CD14-positive monocyte (primary cell): Measurements from ENCODE around the gene ADAMTSL1. TPM values are rescaled to one million over a fixed set of nuclear protein-coding genes. Genes with fewer than 3 reads are reported as not detected.

Experiments
- DNase-seq, 3 donors: peaks; one replicate each; pipeline ENCODE4 v3.0.0-alpha.2; 2011 to 2022
- H2AFZ ChIP-seq: 2 replicates; pipeline ENCODE4 v1.6.0; 2012; ENCODE audit warnings: mild to moderate bottlenecking, low read depth, low read length, inconsistent platforms; ENCODE audit not compliant: insufficient read depth, poor library complexity, severe bottlenecking
- H3K27ac ChIP-seq, 2 donors: 1 replicate in 1 of 2; 2 replicates in 1 of 2; pipeline ENCODE4 v1.5.1; 2012 to 2013; ENCODE audit warnings: low read length in 2 of 2, control low read depth in 1 of 2, inconsistent platforms in 1 of 2, low read depth in 1 of 2, mild to moderate bottlenecking in 1 of 2
- H3K27me3 ChIP-seq, 2 donors: one replicate each; pipeline versions ENCODE4 v1.6.0 to v1.6.1; 2011 to 2013; ENCODE audit warnings: low read length in 2 of 2; ENCODE audit not compliant: control insufficient read depth in 2 of 2, insufficient read depth in 2 of 2
- H3K36me3 ChIP-seq, 2 donors: replicated peaks in 1 of 2; 1 replicate in 1 of 2; 2 replicates in 1 of 2; pipeline versions ENCODE4 v1.5.1 to v1.6.1; 2012 to 2013; ENCODE audit warnings: low read length in 2 of 2, control low read depth in 1 of 2, inconsistent platforms in 1 of 2, mild to moderate bottlenecking in 1 of 2; ENCODE audit not compliant: insufficient read depth in 2 of 2, control insufficient read depth in 1 of 2
- H3K4me1 ChIP-seq, 2 donors: 1 replicate in 1 of 2; 2 replicates in 1 of 2; pipeline versions ENCODE4 v1.5.1 to v1.6.1; 2012 to 2013; ENCODE audit warnings: low read length in 2 of 2, control low read depth in 1 of 2, inconsistent platforms in 1 of 2, mild to moderate bottlenecking in 1 of 2, moderate library complexity in 1 of 2; ENCODE audit not compliant: insufficient read depth in 2 of 2, control insufficient read depth in 1 of 2
- H3K4me2 ChIP-seq: replicated peaks from 2 replicates; pipeline ENCODE3; 2012; ENCODE audit warnings: low read length, moderate library complexity, mild to moderate bottlenecking; ENCODE audit not compliant: poor library complexity, severe bottlenecking; ENCODE audit errors: extremely low read depth
- H3K4me3 ChIP-seq, 3 experiments: fragments of 200-600 bp in 1 of 3; sonication (generic) in 1 of 3; replicated peaks in 1 of 3; 1 replicate in 2 of 3; 2 replicates in 1 of 3; pipeline ENCODE4 v1.5.1; 2011 to 2013; ENCODE audit warnings: low read length in 3 of 3, mild to moderate bottlenecking in 3 of 3, control low read depth in 2 of 3, low read depth in 2 of 3, inconsistent platforms in 1 of 3, moderate library complexity in 1 of 3
- H3K79me2 ChIP-seq: 2 replicates; pipeline ENCODE4 v1.6.0; 2012; ENCODE audit warnings: mild to moderate bottlenecking, control low read depth, inconsistent platforms, low read length, moderate library complexity; ENCODE audit not compliant: insufficient read depth
- H3K9ac ChIP-seq: 2 replicates; pipeline ENCODE4 v1.6.0; 2017; ENCODE audit warnings: low read length, mild to moderate bottlenecking; ENCODE audit not compliant: insufficient read depth, poor library complexity, severe bottlenecking
- H3K9me3 ChIP-seq, 2 donors: replicated peaks in 1 of 2; 1 replicate in 1 of 2; 2 replicates in 1 of 2; pipeline versions ENCODE4 v1.5.1 to v1.6.1; 2012 to 2013; ENCODE audit warnings: low read length in 2 of 2, control low read depth in 1 of 2; ENCODE audit not compliant: control insufficient read depth in 1 of 2, insufficient read depth in 1 of 2
- H4K20me1 ChIP-seq: 2 replicates; pipeline ENCODE4 v1.6.0; 2012; ENCODE audit warnings: mild to moderate bottlenecking, low read length, control low read depth, moderate library complexity; ENCODE audit not compliant: insufficient read depth
- H3K27ac Mint-ChIP-seq, 7 donors: one replicate each; pipeline ENCODE4 v1.8.0; 2020; ENCODE audit warnings: mild to moderate bottlenecking in 7 of 7, mixed read lengths in 7 of 7, moderate library complexity in 6 of 7, inconsistent platforms in 2 of 7
- H3K27me3 Mint-ChIP-seq, 3 donors: one replicate each; pipeline ENCODE4 v1.8.0; 2021 to 2022; ENCODE audit warnings: low read depth in 3 of 3, mild to moderate bottlenecking in 3 of 3, mixed read lengths in 3 of 3, moderate library complexity in 3 of 3, inconsistent platforms in 1 of 3
- H3K36me3 Mint-ChIP-seq, 2 donors: one replicate each; pipeline ENCODE4 v1.8.0; 2020; ENCODE audit warnings: mixed read lengths in 2 of 2, inconsistent platforms in 1 of 2, mild to moderate bottlenecking in 1 of 2
- H3K4me1 Mint-ChIP-seq: one replicate; pipeline ENCODE4 v1.8.0; 2020; ENCODE audit warnings: mild to moderate bottlenecking, mixed read lengths
- H3K4me3 Mint-ChIP-seq, 2 donors: one replicate each; pipeline ENCODE4 v1.8.0; 2020; ENCODE audit warnings: mild to moderate bottlenecking in 2 of 2, mixed read lengths in 2 of 2, moderate library complexity in 1 of 2
- H3K9me3 Mint-ChIP-seq, 7 donors: one replicate each; pipeline ENCODE4 v1.8.0; 2020 to 2022; ENCODE audit warnings: mixed read lengths in 7 of 7, mild to moderate bottlenecking in 6 of 7, moderate library complexity in 6 of 7, inconsistent platforms in 2 of 7
- CTCF ChIP-seq: fragments of 200-600 bp; IDR thresholded peaks from one replicate; pipeline ENCODE4 v1.8.0; 2022; ENCODE audit warnings: antibody characterized with exemption, mild to moderate bottlenecking
- WGBS: methylation state at CpG from one replicate; pipeline ENCODE4 v1.1.5; 2013; ENCODE audit warnings: missing lambda C conversion rate; ENCODE audit not compliant: insufficient coverage; 5-methylcytosine and 5-hydroxymethylcytosine counted together
- intact Hi-C, 2 donors: fragments of 100-400 bp; cut with micrococcal nuclease; formaldehyde crosslinking; loops; one replicate each; pipeline versions ENCODE4 v1.15.0 to v1.15.1; 2023
- polyA plus RNA-seq, 3 donors: library from polyadenylated mRNA; depleted of rRNA in 1 of 3; unstranded in 2 of 3; stranded (reverse) in 1 of 3; fragments of 300-500 nt in 2 of 3; fragments of >200 nt in 1 of 3; fragmentation: Illumina TruSeq in 2 of 3; gene quantifications; 1 replicate in 2 of 3; 2 replicates in 1 of 3; pipeline ENCODE4 v1.2.3, GENCODE V29; 2012 to 2021

ADAMTSL1 gene
- polyA plus RNA-seq, 3 donors: not detected

- 100% methylated on average over 2 of the region's 2 CpGs for WGBS
- no peaks in the 10 kb centered on the region for H3K4me1 Mint-ChIP-seq
Observed at GRCh38 chr9:18534611-18535010, 60.7 kb downstream of the ADAMTSL1 start.

GRCh38 chr9:18536554-18536953, 62.6 kb downstream of the ADAMTSL1 start:
- no peak overlapping the region for H3K4me2 ChIP-seq
- intact Hi-C loops: no loop called here
- no peak overlapping the region for H3K27ac ChIP-seq
- Mint-ChIP-seq H3K36me3 (no peaks in the 10 kb centered on the region), H3K9me3 (peaks cover 12 to 26% (median 17%) of the 10 kb centered on the region in 7 donors), H3K4me1 (no peaks in the 10 kb centered on the region), H3K27ac (no peak overlapping the region), H3K4me3 (no peak overlapping the region), H3K27me3 (no peaks in the 10 kb centered on the region)
- no peaks in the 10 kb centered on the region for H3K36me3 ChIP-seq
- DNase-seq: no peak
- TF ChIP-seq CTCF: no peak
- H3K79me2 ChIP-seq: no peaks in the 10 kb centered on the region
- no peaks in the 10 kb centered on the region for H3K4me1 ChIP-seq
- H3K27me3 ChIP-seq: no peaks in the 10 kb centered on the region
- H3K9ac ChIP-seq: no peak overlapping the region
- H3K9me3 ChIP-seq: peaks cover 18 to 23% of the 10 kb centered on the region in 2 donors
- no peak overlapping the region for H3K4me3 ChIP-seq
- H2AFZ ChIP-seq: no peak overlapping the region
- H4K20me1 ChIP-seq: no peaks in the 10 kb centered on the region

More at GRCh38 chr9:18534611-18535010, 60.7 kb downstream of the ADAMTSL1 start:
- Histone ChIP-seq H4K20me1 (no peaks in the 10 kb centered on the region), H3K27ac (no peak overlapping the region), H3K36me3 (no peaks in the 10 kb centered on the region), H2AFZ (no peak overlapping the region), H3K4me1 (no peaks in the 10 kb centered on the region), H3K4me3 (no peak overlapping the region), H3K27me3 (no peaks in the 10 kb centered on the region), H3K79me2 (no peaks in the 10 kb centered on the region), H3K9me3 (peaks cover 18 to 23% of the 10 kb centered on the region in 2 donors), H3K9ac (no peak overlapping the region), H3K4me2 (no peak overlapping the region)
- Mint-ChIP-seq H3K4me3 (no peak overlapping the region), H3K27me3 (no peaks in the 10 kb centered on the region), H3K9me3 (peaks cover 12 to 26% (median 17%) of the 10 kb centered on the region in 7 donors), H3K36me3 (no peaks in the 10 kb centered on the region), H3K27ac (no peak overlapping the region)
- DNase-seq: no peak
- TF ChIP-seq CTCF: no peak
- intact Hi-C loops: no loop called here
